GM19455 (cell line): ENCODE measurements around the gene SASH3.
A peak's percentile ranks its signal among the peaks of the same experiment; 100 is the strongest.

Experiments used
- ATAC-seq: cut with Tn5 transposase; IDR thresholded peaks from one replicate; pipeline ENCODE4 v1.9.1; 2021; ENCODE audit not compliant: unreplicated experiment

The SASH3 gene

DNA sequence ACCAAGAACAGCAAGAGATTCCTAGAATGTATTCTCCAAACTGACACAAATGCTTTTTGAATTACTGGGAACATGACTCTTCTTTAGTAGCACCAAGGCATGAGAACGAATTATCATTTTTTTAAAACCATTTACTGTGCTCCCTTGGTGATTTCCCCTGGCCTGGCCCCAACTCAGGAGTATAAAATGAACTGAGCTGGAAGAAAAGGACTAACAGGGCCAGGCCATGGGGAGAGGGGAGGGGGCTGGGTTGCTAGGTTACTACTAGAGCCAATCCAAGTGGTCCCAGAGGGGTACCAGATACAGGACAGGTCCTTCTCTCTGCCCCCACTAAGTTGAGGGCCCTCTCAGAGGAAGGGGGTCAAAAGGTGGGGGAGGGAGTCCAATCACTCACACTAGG lies 23.1 kb downstream of the SASH3 start:
- no peak for ATAC-seq

- no peak for ATAC-seq
Observed at GRCh38 chrX:129804806-129805205, 25.1 kb downstream of the SASH3 start.

DNA sequence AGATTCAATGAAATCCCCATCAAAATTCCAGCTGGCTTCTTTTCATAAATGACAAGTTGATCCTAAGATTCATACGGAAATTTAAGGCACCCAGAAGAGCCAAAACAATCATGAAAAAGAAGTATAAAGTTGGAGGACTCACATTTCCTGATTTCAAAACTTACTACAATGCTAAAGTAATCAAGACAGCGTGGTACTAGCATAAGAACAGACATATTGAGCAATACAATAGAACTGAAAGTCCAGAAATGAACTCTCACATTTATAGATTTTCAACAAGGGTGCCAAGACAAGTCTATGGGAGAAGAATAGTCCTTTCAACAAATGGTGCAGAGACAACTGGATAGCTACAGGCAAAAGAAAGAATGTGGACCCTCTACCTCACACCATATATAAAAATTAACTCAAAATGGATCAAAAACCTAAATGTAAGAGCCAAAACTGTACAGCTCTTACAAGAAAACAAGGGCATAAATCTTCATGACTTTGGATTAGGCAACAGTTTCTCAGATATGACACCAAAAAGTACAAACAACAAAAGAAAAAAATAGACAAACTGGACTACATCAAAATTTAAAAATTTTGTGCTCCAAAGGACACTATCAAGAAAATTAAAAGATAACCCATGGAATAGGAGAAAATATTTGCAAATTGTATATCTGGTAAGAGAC lies 28.5 kb downstream of the SASH3 start:
- ATAC-seq: no peak

DNA sequence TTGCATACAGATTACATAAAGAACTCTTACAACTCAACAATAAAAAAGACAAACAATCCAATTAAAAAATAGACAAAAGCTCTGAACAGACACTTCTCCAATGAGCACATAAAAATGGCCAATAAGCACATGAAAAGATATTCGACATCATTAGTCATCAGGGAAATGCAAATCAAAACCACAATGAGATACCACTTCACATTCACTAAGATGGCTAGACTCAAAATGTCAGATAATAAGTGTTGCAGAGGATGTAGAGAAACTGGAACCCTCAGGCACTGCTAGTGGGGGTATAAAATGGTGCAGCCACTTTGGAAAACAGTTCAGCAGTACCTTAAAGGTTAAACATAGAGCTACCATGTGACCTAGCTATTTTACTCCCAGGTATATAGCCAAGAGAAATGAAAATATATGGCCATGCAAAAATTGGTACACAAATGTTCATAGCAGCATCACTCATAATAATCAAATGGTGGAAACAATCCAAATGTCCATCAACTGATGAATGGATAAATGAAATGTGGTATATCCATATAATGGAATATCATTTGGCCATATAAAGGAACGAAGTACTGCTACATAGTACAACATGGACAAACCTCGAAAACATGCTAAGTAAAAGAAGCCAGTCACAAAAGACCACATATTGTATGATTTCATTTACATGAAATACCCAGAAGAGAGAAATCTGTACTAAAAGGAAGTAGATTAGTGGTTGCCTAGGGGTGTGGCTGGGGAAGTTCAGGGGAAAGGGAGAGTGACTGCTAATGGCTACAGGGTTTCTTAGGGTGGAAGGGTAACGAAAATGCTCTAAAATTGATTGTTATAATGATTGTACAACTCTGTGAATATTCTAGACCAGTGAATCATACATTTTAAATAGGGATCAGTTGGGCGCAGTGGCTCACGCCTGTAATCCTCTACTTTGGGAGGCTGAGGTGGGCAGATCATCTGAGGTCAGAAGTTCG lies 29.4 kb downstream of the SASH3 start:
- no peak for ATAC-seq

- ATAC-seq: no peak
Observed at GRCh38 chrX:129813662-129814368, 34.1 kb downstream of the SASH3 start.

DNA sequence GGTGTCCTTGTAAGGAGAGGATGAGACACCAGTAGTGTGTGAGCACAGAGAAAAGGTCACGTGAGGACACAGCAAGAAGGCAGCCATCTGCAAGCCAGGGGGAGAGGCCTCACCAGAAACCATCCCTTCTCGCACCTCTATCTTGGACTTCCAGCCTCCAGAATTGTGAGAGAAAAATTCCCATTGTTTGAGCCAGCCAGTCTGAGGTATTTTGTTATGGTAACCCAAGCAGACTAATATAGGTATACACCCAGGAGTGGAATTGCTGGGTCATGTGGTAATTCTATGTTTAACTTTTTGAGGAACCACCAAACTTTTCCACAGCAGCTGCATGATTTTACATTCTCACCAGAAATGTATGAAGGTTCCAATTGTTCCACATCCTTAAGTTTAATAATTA lies 38.4 kb downstream of the SASH3 start:
- ATAC-seq: no peak

GRCh38 chrX:129823115-129823514 lies 43.4 kb downstream of the SASH3 start:
- no peak for ATAC-seq

DNA sequence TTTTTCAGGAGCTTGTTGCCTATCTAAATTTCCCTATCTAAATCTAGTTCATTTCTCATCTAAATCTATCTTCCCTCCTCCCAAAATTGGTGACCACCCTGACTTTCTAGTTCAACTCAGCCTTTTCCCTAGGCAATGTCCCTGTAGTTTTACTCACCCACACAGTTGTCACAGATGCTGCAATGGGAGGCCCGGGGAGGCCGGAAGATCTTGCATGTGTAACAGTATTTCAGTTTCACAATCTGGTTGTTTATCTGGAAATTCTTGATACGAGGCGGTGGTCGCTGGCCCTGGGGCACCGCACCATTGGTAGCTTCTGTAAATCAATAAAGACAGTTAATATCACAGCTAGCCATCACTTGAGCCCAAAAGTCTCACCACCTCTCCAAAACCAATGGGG lies 43.8 kb downstream of the SASH3 start:
- no peak for ATAC-seq

DNA sequence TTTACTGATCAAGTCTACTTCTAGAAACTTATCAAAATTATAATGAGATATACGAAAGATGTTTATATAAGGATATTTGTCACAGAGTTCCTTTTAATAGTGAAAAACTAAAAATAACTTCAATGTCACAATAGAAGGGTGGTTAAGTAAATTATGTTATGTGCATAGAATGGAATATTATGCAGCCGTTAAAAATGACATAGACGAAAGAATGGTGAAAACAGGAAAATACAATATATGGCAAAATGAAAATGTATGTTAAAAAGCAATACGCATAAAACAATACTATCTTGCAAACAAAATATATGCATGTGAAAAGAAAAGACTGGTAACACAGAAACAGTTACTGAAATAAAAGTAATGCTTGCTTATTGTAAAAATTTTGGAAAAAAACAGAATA lies 44.9 kb downstream of the SASH3 start:
- no peak for ATAC-seq

DNA sequence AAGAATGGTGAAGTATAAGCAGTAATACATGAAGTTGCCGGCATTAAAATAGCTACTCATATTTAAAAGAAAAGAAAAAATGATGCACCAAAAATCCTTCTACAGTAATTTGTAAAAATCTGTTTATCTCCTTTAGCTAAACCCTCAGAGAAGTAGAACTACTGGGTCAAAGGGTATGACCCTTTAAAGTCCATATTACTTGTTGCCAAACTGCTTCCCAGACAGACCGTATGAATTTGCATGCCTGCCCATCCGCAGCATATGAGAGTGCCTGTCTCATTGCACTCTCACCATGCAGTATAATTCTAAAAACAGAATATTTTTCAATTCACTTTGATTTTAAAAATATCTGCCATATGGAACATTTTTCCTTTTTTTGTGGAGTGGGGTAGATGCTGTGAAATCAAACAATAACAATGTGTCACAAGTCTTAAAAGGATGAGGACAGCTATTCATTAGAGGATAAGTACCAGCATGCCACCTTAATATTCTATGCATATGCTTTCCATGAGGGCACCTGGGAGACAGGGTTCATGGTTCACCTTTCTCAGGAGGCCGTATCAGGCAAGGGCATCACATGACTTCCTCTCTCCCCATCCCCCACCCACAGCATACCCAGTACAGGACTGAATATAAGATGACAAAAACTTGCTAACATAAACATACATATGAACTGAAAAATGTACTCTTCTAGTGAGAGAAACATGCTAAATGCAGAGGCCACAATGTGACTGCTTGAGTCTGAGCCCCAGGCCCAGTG lies 46.2 kb downstream of the SASH3 start:
- no peak for ATAC-seq

GRCh38 chrX:129830494-129830893 lies 50.7 kb downstream of the SASH3 start:
- no peak for ATAC-seq

GRCh38 chrX:129831091-129831885 lies 51.5 kb downstream of the SASH3 start:
- no peak for ATAC-seq

- no peak for ATAC-seq
Observed at GRCh38 chrX:129833153-129833990, 53.6 kb downstream of the SASH3 start.

DNA sequence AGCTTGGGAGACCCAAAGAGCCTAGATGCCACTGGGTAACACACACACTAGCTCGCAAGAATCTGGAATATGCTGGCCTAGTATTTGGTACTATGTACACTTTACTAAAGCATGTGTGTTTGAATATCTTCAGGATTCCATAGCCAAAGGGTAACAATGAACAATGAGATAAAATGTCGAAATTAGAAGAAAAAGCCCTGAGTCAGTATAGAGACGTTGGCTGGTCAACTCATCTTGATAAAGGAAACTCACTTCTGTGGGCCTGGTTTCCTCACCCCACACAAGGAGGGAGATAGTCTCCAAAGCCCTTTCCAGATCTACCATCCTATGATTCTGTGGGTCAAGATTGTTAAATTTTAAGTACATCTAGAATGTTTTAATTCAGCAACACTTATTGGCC lies 57.1 kb downstream of the SASH3 start:
- no peak for ATAC-seq

DNA sequence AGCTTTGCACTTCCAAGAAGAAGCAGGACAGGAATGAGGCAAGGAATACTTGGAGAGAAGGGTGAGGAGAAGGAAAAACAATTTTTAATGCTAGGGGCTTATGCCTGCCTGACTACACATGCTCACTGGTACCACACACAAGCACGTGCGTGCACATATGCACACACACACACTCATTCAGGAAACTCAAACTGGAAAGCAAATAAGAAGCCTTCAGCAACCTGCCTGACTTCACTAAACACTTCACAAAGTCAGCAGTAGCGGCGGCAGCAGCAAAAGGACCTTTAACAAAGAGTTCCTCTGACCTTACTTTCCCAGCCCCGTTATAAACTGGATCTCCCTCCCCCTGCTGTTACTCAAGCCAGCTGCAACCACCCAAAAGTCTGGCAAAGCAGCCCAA lies 60.6 kb downstream of the SASH3 start:
- ATAC-seq: no peak

GRCh38 chrX:129842510-129843208 lies 62.9 kb downstream of the SASH3 start:
- ATAC-seq: no peak

DNA sequence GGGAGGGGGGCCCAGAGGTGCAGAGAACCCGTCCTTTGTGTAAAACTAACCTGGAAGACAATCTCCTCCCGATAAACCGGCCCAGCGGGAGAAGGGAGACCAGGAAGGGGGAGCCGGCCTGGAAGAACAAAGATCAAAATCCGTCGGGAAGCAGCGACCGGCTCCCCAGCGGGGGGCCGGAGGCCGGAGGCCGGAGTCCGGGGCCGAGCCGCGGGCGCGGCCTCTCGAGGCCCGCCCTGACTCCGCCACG lies 63.4 kb downstream of the SASH3 start:
- ATAC-seq: no peak

- ATAC-seq: peak; percentile 99
Observed at GRCh38 chrX:129843459-129844306, 63.9 kb downstream of the SASH3 start, which contains the start of gene ZDHHC9. Gene ZDHHC9, minus strand, starts transcription at chrX:129843886. Its CDS starts 1,941 bp downstream, at chrX:129841945.
